Astrocyte of the hippocampus (primary cell): ENCODE results near the gene NARS2.
"Not testable (repeated sequence)": the region's sequence is repeated elsewhere in the genome, so short reads cannot be mapped to it uniquely, and the experiment has no call there.

Experiments used
- DNase-seq: peaks from one replicate; pipeline ENCODE4 v3.0.0; 2011; ENCODE audit warnings: low read depth, low spot score

The NARS2 gene

DNA sequence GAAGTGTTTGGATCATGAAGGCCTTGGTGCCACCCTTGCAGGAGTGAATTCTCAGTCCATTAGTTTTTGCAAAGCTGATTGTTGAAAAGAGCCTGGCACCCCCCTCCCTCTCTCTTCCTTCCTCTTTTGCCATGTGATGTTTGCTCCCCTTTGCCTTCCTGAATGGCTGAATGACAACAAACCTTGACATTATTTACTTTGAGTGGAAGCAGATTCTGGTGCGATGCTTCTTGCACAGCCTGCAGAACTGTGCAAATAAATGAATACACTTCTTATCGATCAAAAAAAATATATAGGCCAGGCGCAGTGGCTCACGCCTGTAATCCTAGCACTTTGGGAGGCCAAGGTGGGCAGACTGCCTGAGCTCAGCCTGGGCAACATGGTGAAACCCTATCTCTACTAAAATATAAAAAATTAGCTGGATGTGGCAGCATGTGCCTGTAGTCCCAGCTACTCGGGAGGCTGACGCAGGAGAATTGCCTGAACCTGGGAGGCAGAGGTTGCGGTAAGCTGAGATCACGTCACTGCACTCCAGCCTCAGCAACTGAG lies 2.0 kb upstream of the NARS2 start:
- DNase-seq: no peak

DNA sequence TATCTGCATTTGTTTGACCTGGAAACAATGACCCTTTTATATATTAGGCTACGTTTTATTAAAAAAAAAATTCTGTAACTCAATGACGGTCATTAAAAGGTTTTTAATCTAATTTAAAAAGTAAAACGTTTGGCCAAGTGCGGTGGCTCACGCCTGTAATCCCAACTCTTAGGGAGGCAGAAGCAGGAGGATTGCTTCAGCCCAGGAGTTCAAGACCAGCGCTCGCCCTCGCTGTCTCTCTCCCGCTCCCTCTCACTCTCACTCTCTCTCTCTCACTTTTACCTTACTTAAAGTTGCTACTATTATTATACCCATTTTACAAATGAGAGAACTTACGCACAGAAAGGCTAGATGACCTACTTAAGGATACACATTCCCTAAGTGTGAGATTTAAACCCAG lies 814 bp upstream of the NARS2 start:
- DNase-seq: no peak

DNA sequence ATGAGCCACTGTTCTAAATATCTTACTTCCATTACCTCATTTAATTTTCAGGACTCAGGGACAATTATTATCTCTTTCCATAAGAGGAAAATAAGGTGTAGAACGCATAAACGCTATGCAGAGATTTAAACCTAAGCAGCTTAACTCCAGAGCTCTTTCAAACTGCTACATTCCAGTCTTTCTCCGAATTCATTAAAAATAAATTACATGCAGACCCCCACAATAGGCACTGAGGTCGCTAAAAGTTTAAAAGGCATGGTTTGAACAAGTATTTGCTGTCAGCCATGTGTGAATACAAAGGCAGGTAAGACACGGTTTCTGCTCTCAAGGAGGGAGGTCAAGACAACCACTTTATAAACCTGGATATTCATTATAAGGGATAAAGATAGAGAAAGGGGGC lies 983 bp downstream of the NARS2 start:
- peak; percentile 15 for DNase-seq

DNA sequence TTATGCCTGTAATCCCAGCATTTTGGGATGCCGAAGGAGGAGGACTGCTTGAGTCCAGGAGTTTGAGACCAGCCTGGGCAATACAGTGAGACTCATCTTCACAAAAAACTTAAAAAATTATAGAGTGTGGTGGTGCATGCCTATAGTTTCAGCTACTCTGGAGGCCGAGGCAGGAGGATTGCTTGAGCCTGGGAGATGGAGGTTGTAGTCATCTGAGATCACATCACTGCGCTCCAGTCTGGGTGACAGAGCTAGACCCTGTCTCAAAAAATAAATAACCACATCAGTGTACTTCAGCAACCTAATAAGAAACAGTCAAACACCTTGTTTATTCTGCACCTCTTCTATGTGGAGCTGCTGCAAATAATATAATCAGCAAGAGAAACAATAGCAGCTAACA lies 1.4 kb downstream of the NARS2 start:
- DNase-seq: no peak

DNA sequence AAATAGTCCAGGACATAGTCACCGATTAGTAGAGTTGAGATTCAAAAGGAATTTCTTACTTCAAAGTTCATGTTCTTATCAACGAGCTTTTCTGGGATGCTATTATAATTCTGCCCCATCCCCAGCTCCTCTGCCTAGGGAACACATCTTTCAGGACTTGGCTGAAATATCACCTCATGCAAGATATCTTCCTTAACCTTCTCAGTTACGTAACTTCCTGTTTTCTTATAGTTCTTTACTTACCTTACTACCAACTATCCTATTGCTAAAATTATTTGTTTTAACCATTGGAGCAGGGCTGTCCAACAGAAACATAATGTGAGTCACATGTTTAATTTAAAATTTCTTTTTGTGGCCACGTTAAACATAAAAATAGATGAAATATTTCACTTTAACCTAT lies 2.3 kb downstream of the NARS2 start:
- DNase-seq: no peak

DNA sequence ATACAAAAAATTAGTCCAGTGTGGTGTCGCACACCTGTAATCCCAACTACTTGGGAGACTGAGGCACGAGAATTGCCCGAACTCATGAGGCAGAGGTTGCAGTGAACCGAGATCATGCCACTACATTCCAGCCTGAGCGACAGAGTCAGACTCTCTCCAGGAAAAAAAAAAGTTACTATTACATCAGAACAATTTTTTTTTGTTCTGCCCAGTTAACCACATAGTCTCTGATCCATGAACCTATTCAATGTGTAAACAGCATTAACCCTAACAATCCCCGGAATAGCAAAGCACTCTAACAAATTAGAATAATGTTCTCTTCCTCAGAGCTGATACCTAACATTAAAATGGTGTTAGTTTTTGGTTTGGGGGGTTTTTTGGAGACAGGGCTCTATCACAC lies 4.6 kb downstream of the NARS2 start:
- DNase-seq: no peak

DNA sequence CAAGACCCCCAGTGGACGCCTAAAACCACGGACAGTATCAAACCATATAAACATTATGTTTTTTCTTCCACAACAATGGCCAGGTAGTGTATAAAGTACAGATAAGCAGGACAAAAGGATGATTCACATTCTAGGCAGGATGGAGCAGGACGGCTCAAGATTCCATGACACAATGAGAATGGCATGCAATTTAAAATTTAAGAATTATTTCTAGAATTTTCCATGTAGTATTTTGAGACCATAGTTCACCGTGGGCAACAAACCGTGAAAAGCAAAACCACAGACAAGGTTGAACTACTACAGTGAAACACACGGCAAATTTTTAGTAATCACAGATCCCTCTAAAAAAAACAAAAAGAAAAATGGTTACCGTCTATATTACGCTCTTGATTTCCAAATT lies 7.5 kb downstream of the NARS2 start:
- peak; percentile 67 for DNase-seq

DNA sequence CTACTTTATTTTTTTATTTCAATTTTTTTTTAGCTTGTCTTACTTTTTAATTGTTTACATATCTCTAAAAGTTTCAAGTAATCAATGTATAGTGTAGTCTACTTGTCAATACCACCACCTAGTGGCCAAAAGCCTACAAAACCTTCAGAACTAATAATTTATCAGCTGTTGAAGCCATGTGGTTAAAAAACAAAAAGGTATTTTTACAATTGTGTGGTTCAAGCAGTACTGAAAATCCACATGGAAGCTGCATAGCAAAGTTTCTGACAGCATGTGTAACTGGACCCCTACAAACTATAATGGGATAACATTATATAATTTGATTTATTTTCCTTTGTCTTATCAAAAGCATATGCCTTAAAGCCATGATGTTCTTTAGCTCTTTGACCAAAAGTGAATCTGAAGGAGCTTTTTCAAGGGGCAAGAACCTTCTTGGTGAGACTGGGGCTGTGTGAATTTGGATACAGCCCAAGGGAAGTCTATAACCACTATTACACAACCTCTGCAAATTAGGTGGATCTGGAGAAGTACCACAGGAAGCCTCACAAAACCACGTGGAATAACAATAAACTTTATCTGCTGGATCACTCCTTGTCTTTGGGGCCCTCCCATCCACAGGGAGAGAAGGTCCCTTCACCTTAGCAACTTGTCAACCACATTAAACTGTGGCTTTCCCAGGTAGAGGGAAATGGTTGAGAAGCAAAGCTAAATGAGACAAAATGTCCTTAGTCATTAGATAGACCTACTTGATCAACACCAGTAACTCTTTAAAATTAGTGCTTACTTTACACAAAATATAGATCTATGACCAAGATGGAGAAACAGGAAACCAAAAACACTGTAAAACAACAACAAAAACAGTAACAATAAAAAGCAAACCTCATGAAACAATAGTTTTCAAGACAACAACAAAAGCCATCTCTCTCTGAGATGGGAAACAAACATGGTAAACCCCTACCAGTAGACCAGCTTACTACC lies 9.9 kb downstream of the NARS2 start:
- peak; percentile 78 for DNase-seq

DNA sequence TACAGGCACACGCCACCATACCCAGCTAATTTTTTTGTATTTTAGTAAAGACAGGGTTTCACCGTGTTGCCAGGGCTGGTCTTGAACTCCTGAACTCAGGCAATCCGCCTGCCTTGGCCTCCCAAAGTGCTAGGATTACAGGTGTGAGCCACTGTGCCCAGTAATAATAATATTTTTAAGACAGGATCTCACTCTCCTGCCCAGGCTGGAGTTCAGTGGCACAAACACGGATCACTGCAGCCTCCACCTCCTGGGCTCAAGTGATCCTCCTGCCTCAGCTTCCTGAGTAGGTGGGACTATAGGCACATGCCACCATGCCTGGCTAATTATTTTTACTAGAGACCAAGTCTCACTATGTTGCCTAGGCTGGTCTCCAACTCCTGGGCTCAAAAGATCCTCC lies 10.6 kb downstream of the NARS2 start:
- DNase-seq: not testable (repeated sequence)

DNA sequence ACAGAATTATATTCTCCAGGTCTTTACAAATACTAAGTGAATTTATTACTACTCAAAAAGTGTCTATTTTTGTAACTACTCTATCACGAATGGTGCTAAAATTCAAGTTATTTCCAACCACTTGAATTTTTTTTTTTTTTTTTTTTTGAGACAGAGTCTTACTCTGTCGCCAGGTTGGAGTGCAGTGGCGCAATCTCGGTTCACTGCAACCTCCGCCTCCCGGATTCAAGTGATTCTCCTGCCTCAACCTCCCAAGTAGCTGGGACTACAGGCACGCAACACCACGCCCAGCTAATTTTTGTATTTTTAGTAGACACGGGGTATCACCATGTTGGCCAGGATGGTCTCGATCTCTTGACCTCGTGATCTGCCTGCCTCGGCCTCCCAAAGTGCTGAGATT lies 11.6 kb downstream of the NARS2 start:
- not testable (repeated sequence) for DNase-seq

DNA sequence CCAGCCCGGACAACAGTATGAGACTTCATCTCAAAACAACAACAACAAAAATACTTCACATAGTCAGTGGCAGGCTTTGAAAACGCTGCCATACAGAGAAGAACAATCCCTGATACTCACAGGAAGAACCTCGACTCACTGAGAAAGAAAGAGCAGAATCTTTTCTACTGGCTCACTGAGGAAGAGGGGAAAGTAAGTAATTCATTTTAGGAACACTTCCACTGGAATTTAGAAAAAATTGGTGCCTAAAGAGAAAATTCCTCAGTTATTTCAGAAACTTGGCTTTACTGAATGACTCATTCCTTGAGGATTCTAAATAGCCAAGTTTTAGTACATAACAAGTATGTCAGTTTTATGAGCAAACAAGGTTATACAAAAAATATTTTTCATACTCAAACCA lies 12.3 kb downstream of the NARS2 start:
- DNase-seq: peak; percentile 65

DNA sequence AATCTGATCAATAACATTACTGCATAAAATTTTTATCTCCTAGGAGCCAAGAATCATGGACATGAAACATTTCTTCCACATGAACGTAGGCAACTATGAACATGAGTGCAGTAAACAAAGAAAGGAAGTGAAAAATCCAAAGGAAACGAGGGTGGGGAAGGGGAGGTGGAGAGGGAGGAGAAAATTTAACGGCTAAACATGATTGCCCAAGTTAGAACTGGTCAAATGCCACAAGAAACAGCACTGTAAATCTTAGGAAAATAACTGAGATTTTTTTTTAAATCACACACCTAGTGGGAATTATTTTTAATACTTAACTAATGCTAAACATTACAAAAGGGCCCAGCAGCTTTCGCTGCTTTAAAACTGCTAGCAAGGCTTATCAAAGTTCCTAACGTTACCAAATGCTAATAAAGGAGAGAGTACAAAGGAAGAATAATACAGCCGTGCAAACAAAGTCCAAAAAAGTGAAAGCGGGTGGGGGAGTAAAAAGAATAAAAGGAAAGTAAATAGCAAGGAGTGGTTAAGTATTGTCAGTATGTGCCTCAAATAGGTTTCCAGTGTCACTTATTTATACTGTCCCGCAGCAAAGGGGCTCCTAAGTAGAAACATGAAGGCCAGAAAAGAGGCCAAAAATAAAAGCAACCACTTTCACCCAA lies 13.7 kb downstream of the NARS2 start:
- peak; percentile 26 for DNase-seq

DNA sequence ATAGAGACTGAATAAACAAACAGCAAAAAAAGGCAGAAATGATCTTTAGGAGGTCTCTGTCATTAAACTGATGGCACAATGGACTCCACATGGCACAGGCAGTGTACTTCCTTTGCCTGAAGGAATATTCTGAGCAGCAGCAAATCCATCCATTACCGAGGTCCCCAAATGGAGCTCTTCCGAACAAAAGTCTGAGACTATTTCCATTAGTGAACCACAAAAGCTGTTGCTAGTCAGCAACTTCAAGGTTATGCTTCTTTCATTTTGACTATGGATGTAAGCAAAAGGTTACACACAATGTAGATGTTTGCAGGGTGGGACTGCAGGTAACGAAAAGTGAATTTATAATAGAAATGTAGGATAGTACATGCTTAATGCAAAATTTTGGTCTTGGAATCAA lies 14.5 kb downstream of the NARS2 start:
- DNase-seq: no peak

DNA sequence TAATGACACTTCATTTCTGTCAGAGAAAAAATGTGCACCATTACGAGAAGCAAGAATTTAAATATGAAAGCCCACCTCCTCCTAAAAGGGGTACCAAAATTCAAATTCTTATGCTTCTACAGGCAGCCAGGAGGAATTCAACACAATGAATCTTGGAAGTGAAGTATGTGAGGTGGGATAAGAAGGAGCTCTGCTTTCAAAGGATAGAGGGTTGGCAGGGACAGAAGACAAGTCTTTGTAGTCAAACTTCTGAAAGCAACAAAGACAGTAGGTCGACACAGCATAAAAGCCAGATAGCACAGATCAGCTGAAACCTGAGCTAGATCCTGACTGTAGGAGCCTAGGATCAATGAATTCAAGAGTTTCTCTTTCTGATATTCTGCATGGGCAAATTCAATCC lies 17.4 kb downstream of the NARS2 start:
- no peak for DNase-seq

DNA sequence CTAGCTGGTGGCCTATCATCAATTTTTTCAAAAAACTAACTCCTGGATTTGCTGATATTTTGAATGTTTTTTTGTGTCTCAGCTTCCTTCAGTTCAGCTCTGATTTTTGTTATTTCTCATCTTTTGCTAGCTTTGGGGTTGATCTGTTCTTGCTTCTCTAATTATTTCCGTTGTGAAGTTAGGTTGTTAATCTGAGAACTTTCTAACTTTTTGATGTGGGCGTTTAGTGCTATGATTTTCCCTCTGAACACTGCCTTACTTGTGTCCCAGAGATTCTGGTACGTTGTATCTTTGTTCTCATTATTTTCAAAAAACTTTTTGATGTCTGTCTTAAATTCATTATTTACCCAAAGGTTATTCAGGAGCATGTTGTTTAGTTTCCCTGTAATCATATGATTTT lies 19.1 kb downstream of the NARS2 start:
- DNase-seq: no peak

DNA sequence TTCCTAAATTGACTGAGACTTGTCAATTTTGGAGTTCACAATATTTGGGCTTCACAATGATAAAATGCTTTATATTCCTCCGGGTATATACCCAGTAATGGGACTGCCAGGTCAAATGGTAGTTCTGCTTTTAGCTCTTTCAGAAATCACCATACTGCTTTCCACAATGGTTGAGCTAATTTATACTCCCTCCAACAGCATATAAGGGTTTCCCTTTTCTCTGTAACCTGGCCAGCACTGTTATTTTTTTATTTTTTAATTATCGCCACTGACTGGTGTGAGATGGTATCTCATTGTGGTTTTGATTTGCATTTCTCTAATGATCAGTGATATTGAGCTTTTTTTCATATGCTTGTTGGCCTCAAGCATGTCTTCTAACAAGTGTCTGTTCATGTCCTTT lies 21.8 kb downstream of the NARS2 start:
- no peak for DNase-seq

DNA sequence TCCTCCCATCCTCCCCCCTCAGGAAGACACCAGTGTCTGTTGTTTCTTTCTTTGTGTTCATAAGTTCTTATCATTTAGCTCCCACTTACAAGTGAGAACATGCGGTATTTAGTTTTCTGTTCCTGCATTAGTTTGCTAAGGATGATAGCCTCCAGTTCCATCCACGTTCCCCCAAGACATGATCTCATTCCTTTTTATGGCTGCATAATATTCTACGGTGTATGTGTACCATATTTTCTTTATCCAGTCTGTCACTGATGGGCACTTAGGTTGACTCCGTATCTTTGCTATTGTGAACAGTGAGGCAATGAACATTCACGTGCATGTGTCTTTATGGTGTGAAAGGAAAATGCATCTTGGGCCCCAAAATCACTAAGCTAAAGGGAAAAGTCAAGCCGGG lies 22.5 kb downstream of the NARS2 start:
- not testable (repeated sequence) for DNase-seq

DNA sequence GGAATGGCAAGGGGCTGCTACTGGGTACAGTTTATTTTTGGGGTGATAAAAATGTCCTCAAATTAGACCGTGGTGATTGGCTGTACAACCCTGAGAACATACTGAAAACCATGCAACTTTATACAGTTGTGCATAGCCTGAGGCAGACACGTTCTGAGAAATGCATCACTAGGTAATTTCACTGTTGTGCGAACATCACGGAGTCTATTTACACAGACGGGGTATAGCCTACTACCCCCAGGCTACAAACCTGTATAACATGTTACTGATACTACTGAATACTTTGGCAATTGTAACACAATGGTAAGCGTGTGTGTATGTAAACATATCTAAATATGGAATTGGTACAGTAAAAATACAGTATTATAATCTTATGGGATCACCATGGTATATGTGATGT lies 23.6 kb downstream of the NARS2 start:
- no peak for DNase-seq

DNA sequence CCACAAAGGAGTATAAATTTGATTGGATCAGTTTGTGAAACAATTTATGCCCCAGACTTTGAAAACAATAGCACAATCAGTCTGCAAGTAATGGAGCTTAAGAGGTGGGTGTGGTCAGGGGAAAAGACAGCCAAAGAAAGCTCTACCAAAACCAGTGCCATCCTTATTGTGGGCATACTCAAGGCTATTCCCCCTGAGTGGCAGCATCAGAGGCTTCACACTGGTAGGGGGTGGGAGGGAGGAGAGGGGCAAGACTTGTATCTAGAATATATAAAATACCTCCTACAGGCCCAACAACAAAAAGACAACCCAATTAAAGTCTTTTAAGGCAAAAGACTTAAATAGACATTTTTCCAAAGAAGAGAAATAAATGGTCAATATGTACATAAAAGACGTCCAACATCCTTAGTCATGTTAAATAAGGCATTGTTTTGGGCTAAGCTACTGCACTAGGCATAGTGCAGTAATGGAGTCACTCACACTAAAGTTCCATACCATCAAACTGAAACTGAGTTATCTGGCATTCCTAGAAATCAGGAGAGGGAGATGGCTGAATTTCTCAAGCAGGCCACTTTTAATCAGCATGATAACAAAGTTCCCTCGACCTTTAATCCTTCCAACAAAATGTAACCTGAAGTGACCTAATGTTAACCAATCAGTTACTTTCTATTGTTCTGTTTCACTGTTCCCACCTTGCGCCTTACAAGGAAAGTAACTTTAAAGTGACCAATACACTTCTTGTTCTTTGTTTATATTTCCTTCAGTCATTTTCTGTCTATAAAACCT lies 24.8 kb downstream of the NARS2 start:
- no peak for DNase-seq

DNA sequence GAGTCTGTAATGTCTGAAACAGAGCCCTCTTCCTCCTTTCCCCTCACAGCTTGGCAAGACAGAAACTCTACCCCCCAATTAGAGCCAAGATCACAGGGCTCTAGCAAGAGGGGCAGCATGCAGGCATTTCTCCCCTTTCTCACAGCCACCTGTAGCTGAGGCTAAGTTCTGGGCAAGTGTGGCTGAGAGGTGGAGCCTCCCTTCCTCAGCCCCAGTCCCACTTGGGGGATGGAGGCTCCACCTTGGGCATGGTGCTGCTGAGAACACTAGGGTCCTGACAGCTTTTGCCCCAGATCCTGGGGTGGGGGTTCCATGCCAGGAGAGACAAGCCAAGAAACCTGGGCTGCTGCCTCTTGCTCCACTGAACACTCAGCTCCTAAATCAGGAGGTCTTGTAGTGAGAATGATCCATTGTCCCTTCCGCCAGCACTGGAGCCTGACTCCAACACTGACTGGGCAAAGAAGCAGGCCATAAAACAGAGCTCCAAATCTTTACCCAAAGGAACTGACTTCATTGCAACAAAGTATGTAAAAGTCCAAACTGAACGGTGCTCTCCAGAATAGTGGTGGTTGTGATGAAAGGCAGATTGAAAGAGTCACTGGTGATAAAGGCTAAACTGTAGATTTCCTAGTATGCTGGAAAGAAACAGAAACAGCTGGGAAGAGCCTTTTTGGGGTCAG lies 25.6 kb downstream of the NARS2 start:
- no peak for DNase-seq

DNA sequence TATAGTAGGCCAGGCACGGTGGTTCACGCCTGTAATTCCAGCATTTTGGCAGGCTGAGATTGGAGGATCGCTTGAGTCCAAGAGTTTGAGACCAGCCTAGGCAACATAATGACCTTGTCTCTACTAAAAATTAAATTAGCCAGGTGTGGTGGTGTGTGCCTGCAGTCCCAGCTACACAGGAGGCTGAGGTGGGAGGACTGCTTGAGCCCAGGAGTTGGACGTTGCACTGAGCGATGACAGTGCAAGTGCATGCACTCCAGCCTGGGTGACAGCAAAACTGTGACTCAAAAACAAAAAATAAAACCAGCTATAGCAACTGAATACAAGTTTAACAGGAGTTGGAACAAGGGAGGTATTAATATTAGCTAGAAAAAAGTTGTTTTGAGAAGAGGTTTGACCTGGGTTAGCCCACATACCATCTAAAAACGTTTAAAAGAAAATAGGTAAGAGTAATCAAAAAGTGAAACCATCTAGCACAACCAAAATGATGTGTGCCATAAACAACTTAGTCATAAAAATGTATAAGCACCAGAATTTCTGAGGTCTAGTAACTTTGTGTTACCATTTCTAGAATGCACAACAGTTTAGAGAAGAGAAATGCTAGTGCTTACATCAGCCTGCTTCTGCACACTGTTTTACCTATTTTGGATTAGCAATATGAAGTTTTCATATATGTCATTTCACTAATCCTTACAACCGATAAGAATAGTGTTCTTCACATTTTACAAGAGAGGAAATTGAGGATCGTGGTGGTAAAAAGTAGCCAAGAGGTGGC lies 26.5 kb downstream of the NARS2 start:
- no peak for DNase-seq
